NCI-H526 treated with DMSO at 0.1 percent for 48 hours (cell line): ENCODE data around the gene GREM2.

Source experiments
- DNase-seq: peaks from one replicate; lab custom pipeline; 2025; lab: John Stamatoyannopoulos, UW

GREM2 gene

DNA sequence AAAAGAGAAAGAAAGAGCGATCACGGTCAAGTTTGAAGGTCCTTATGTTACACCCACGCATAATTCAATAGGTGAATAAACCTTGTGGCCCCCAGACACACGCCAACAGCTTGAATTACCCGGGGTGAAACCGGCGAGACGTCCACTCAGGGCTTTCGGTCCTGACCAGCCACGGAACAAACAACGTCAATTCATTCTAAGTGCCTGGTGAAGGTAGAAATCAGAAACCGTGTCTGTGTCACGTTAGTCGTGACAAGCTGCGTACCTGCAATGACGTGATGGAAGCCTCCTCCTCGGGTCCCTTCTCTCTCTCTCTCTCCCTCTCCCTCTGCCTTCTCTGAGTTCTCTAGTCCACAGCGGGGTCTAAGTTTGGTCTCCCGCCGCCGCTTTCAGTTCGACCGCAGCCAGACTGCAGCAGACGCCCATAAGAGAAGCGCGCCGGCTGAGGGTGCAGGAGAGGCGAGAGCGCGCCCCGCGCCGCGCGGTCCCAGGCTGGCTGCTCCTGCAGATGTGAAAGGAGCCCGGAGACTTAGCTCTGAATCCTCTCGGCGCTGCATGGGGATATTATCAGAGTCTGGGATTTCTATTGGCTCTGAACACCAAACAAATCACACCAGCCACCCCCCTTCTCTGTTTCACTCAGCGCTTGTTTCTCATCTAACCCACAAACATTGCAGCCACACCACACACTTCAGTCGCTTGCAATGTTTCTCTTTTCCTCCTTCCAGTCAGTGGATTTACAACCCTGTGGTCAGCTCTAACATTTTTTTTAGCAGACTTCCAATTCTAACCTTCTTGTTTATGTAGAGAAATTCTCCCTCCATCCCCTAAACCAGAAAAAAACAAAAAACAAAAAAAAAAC lies at the start of gene GREM2:
Gene GREM2, minus strand, starts transcription at position 537 of the 862 bp plus-strand sequence. CDS start 118,680 bp downstream, outside the sequence.
- no peak for DNase-seq

DNA sequence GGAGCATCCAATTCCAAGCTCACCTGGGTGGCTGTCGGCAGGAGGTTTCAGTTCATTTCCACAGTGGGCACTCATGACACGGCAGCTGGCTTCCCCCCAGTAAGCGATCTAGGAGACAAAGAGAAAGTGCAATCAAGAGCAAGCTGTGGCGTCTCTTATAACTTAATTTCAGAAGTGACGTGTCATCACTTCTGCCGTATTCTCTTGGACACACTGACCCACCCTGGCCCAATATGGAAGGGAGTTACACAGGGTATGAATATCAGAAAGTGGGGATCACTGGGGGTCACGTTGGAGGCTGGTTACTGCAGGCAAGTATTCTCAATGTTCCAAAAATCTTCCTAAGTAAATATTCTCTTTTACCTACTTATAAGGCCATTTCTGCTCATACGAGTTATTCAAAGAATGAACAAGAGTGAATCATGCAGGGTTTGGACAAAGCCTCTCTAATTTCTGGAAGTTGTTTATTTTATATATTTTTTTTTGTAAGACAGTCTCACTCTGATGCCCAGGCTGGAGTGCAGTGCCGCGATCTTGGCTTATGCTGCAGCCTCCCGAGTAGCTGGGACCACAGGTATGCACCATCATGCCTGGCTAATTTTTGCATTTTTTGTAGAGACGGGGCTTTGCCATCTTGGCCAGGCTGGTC lies 46.5 kb upstream of the GREM2 start:
- DNase-seq: no peak

GRCh38 chr1:240656531-240656930 lies 44.6 kb upstream of the GREM2 start:
- no peak for DNase-seq

- no peak for DNase-seq
Measured at GRCh38 chr1:240652961-240653409, 41.0 kb upstream of the GREM2 start.

- DNase-seq: no peak
Measured at GRCh38 chr1:240652549-240652948, 40.6 kb upstream of the GREM2 start.

DNA sequence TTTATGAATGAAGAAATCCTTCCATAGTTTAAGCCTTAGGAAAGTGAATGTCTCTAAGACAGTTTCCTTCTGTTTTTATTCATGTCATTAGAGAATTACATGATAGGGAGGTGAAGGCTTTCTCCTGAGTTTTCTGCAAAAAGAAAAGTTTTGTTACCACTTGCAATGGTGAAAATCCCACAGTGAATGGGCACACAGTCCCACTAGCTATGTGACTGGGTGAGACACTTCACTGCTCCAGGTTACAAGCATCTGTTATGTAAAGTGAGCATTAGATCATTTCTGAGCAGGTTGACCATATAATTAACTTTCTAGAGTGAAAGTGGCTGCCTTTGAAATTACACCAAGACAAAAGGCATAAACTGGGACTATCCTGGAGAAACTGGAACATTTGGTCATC lies 38.9 kb upstream of the GREM2 start:
- DNase-seq: no peak

DNA sequence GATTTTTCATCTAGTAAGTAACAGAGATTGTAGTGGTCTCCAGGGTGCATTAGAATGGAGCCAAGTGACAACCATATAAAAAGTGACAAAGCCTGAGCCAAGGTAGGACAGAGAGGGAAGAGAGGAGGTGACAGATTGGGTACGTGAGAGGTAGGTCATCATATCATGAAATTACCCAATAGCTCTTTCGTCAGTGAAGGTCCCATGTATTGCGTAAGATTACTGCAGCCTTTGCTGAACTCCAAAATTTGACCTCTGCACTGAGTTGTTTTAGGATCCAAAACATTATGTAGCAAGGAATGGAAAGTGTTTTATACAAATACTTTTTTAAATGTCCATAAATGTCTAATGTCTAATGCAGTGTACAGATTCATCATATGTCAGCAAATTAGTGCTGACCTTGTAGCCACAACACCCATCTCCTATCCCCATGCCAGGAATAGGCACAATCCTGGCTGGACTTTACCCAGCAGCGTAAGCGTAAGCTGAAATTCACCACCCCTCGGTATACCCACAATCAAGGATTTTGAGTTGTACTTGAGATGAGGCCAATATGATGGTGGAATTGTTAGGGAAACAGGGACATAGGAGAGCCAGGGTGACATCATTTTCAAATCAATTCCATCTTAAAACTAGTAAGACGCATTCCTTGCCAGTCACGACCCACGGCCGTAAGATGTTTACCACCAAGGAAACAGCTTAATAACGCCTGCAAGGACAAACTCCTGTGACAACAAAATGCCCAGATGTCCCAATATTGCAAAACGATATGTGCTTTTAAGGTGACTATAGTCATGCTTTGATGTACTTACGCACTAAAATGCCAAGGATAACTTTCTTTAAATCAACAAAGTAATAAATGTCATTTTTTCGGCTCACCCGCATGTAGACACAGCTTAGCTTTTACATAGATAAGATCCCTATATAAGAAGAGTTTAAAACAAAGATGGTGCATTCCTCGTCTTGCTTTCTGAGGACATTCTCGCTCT lies 38.1 kb upstream of the GREM2 start:
- no peak for DNase-seq

GRCh38 chr1:240646571-240647240 lies 34.8 kb upstream of the GREM2 start:
- DNase-seq: no peak

- no peak for DNase-seq
Measured at GRCh38 chr1:240644732-240645131, 32.8 kb upstream of the GREM2 start.

DNA sequence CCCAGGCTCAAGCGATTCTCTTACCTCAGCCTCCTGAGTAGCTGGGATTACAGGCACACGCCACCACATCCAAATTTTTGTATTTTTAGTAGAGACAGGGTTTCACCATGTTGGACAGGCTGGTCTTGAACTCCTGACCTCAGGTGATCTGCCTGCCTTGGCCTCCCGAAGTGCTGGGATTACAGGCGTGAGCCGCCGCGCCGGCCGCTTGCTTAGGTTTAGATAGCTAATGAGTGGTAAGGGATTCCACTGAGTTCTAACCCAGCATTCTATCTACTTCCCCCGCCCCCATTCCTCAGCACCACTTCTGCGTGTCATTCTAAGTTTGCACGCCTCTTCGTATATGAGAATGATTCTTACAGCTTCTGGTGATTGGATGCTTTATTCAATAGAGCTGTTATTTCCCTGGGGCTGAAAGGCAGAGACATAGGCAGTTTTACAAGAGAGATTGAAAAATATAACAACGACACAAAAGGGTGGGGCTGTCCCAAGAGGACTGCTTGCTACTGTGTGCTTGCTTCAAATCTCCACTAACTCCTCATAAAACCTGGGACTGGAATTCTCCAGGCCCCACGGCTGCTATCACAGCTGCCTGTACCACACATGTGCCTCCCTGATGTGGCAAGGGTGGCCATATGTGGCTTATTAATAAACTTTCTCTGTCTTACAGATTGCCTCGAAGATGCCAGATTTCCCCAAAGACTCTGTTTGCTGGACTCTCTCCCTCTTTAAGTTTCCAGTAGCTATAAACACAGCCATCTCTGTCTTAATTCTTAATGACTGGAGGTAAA lies 23.7 kb upstream of the GREM2 start:
- DNase-seq: no peak

- no peak for DNase-seq
Measured at GRCh38 chr1:240630409-240630808, 18.5 kb upstream of the GREM2 start.

GRCh38 chr1:240621249-240621648 lies 9.3 kb upstream of the GREM2 start:
- no peak for DNase-seq

GRCh38 chr1:240619906-240620621 lies 8.1 kb upstream of the GREM2 start:
- DNase-seq: no peak

- no peak for DNase-seq
Measured at GRCh38 chr1:240619357-240619756, 7.4 kb upstream of the GREM2 start.

GRCh38 chr1:240618946-240619345 lies 7.0 kb upstream of the GREM2 start:
- no peak for DNase-seq

DNA sequence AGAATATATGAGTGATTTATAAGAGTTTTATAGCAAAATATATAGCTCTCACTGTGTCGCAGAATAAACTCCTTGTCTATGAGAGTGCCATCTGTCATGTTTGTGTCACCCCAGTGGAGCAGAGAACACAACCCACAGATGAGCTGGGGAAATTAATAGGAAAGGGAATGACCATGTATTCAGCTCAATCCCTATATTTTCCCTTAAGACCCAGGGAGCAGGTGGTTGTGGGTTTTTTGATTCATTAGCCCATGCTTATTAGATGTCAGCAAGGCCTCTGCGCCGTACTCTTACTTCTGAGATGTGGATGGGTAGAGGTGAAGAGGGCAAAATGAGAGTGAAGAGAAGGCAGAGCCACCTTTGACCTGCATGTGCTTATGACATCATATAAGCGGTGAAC lies 4.1 kb upstream of the GREM2 start:
- DNase-seq: no peak

GRCh38 chr1:240613356-240614142 lies 1.6 kb upstream of the GREM2 start:
- no peak for DNase-seq

DNA sequence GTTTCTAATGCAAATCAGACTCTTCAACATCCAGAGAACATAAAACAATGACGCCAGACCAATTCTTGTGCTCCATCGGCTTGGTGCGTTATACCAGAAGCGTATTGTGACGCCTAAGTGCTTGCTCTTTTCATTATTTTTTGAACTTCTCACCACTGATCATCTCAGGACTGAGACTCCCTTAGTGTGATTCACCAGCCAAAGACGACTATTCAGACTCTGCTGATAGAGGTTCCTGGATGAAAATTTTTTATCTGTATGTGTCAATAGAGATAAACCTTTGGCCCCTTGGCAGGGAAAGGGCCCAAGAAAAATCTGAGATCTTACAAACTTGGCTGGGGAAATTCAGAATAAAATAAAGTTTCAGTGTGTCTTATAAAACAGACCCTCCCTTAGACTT lies 856 bp upstream of the GREM2 start:
- DNase-seq: no peak

GRCh38 chr1:240611228-240611618 lies 732 bp downstream of the GREM2 start:
- DNase-seq: no peak
